ENCODE measurements around the gene ZNF624.
A peak's percentile ranks its signal among the peaks of the same experiment; 100 is the strongest.
"Not testable (repeated sequence)": the region's sequence is repeated elsewhere in the genome, so short reads cannot be mapped to it uniquely, and the experiment has no call there.

The ZNF624 gene

DNA sequence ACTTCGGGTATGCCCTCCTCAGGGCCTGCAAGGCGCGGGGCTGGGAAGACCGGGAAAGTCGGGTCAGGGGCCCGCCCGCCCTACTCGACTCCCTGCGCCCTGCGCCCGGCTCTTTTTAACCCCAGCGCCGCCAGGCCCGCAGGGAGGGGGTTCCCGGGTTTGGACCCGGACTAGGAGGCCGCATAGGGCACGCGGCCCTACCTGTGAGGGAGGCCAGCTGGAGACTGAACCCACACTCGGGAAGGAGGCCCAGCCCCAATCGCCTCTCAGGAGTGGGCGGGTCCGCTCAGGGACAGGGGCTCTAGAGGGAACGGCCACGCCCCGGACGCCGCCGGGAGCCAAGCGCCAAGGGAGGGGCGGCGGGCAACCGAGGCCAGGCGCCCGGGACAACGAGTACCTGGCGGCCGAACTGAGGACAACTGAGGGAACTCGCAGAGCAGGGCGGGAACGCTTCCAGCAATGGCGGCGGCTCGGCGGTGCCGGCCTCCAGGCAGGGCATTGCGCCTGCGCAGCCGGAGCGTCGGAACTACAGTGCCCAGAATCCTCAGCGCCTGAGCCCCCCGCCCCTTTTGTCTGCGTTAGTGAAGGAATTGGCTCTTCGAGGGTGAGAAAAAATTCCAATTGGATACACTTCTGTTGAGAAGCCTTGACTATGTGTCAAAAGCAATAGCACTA lies at the start of gene ZNF624:
Gene ZNF624 (minus strand): TSS at position 484 of the 675 bp plus-strand sequence.
- DNase-seq, result peak; percentile 95

DNA sequence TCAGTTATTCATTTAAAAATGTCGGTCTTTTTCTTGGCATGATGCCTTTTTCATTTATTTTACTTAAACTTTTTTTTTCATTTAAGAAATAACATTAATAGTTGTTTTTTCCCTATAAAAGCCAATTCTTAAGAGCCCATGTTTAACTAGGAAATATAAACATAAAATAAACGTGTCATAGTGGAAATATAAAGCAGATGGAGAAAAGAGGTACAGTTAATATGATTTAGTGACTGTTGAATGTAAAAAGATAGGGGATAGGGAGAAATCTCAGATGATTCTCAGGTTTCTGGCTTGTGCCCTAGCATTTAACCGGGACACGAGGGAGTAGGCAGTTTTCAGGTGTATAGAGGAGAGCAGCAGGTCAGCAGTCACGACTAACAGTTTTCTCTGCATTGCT lies 44.0 kb upstream of the ZNF624 start:
- not testable (repeated sequence) for DNase-seq

DNA sequence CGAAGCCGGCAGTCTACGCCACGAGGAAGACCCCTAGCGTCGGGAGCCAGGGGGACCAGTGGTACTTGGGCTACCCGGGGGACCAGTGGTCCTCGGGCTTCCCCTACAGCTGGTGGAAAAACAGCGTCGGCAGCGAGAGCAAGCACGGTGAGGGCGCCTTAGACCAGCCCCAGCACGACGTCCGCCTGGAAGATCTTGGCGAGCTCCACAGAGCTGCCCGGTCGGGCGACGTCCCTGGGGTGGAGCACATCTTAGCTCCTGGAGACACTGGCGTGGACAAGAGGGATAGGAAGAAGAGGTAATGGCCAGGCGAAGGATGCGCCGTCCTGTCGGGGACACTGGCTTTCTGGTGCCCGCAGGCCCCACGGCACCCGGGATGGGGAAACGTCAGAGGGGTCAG lies 36.8 kb upstream of the ZNF624 start:
- not testable (repeated sequence) for DNase-seq

DNA sequence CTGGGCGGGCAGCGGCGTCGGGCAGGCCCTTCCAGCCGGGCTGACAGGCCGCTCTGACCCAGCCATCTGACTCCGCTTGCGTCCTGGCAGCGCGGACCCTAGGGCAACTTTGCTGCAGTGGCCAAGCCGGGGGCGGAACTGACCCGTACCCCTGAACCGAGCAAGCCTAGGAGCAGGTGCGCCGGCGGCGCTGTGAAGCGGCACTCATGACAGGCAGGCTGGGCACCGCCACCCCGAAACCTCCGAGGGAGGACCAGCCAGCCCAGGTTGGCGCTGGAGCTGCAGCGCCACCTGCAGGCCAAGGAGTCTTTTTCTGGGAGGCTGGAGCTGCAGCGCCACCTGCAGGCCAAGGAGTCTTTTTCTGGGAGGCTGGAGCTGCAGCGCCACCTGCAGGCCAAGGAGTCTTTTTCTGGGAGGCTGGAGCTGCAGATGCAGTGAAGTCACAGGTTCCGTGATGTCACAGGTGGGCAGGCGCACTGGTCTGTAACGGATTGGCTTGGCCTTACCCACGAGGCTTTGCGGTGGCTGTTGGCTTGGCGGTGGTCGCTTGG lies 36.2 kb upstream of the ZNF624 start, which contains the start of gene CCDC144A:
Gene CCDC144A (plus strand): TSS at position 511 of the 551 bp plus-strand sequence. CDS start 160 bp downstream, outside the sequence.
- not testable (repeated sequence) for DNase-seq

DNA sequence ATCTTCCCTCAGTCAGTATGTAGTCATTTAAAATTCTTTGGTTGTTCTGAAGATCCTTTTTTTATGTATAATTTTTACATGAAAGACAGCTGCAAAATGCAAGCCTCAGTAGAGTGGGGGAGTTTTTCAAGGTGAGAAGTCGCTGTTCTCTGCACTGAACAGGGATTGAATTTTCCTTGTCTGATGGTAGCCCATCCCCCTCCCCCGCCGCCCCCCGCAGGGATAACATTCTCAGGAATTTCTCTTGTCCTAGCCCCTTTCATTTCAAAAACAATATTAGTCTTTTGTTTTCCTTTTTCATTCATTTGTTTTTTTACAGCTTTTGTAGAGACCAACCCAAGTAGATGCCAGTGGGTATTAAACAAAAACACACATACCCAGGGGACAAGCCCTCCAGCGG lies 33.5 kb upstream of the ZNF624 start:
- DNase-seq, result not testable (repeated sequence)

DNA sequence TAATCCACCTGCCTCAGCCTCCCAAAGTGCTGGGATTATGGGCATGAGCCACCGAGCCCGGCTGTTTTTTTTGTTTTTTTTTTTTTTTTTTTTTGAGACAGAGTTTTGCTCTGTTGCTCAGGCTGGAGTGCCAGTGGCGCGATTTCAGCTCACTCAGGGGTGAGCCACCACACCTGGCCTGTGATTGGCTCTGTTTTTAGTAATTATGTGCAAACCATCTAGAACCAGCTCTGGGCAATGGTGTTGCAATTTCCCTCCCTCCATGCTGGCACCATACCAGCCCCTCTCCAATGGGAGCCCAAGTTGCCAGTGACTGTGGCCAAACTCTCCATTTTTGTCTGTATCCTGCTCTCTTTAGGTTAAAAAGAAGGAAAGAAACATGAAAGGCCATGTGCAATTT lies 32.4 kb upstream of the ZNF624 start:
- DNase-seq, result not testable (repeated sequence)

DNA sequence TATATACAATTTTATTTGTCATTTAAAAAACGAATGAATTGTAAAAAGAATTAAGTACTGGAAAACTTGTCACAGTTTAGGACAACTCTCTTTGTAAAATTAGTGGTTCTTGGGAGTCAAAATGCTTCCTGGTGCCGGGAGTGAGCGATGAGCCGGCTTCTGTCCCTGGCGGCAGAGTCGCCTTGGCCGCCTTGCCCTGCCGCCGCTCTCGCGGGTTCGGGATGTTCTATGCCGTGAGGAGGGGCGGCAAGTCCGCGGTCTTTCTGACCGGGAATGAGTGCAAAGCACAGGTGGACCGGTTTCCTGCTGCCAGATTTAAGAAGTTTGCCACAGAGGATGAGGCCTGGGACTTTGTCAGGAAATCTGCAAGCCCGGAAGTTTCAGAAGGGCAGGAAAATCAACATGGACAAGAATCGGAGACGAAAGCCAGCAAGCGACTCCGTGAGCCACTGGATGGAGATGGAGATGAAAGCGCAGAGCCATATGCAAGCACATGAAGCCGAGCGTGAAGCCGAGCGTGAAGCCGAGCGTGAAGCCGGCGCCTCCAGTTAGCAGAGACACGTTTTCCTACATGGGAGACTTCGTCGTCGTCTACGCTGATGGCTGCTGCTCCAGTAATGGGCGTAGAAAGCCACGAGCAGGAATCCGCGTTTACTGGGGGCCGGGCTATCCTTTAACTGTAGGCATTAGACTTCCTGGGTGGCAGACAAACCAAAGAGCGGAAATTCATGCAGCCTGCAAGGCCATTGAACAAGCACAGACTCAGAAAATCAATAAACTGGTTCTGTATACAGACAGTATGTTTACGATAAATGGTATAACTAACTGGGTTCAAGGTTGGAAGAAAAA lies 29.9 kb upstream of the ZNF624 start:
- peak; percentile 51 for DNase-seq

DNA sequence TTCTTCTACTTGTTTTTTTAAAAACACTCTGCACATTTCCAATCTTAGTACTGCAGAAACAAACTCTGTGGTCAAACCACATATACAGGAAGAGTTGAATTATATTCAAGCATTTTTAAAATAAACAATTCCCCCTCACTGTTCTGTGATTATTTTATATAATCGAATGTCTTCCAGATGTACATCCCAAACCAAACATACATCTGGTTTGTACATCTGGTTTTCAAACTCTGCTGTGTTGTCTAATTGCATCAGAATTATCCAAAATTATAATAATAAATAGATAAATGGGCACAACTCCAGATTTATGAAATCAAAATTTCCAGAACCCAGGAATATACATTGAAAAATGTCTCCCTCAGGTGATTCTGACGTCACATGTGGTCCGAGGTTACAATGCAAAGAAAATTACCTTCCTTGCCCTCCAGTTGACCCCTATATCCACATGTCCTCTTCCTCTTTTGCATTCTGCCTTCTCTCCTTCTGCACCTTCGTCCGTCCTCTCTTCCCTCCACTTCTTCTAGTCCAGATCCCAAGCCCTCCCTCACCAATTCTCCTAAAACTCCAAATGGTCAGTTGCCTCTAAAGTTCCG lies 23.1 kb upstream of the ZNF624 start:
- no peak for DNase-seq

DNA sequence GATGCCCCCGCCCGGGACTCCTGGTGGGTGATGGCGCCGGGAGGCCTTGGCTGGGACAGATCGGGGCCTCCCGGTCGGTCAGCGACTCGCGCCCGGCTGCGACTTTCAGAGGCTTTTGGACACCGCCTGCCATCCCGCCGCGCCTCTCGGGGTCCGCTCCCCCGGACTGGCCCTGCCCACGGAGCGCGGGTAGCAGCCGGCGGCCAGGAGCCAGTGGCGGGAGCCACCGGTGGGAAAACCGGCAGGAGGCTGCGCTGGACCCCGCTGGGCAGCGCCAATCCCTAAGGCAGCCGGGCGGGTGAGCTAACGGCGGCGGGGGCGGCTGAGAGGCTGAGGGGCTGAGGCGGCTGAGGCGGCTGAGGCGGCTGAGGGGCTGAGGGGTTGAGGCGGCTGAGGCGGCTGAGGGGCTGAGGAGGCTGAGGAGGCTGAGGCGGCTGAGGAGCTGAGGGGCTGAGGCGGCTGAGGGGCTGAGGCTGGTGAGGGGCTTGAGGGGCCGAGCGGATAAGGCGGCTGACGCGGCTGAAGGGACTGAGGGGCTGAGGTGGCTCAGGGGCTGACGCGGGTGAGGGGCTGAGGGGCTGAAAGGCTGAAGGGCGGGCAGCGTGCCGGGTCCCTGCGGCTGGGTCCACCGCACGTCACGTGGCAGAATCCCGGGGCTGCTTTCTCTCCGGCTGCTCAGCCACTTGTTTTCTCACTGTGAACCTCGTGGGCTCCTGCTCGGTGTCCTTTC lies 13.4 kb upstream of the ZNF624 start:
- DNase-seq, result peak; percentile 30

DNA sequence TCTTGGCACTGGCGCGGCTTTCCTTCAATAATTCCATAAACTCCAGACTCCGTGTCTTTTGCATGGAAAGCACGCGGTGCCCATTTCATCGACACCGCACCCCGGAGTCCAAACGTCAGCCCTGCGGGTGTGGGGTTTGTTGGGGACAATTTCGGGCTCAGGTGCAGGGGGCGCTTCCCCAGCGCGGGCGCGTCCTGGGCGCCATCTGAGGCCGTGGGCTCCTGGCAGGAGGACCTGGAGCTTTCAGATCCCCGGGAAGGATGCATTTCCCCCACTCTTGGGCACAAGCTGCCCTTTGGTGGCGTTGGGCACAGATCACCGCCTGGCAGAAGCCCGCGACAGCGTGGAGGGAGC lies 12.9 kb upstream of the ZNF624 start:
- DNase-seq, result not testable (repeated sequence)

DNA sequence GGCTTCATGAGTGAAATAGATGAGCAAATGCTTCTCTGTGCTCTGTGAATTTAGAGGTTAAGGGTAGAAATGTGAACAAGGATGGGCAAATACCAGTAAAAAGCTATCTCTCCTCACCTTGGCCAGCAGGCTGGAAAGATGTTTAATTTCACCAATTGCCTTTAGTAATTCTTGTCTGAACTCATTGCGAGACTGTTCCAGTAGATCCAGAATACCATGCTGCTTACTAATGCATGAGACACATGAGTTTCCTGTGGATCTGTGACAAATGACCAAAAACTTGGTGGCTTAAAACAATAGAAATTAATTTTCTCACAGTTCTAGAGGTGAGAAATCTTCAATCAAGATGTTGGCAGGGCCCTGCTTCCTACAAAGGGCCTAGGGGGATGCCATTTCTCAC lies 9.3 kb upstream of the ZNF624 start:
- no peak for DNase-seq

DNA sequence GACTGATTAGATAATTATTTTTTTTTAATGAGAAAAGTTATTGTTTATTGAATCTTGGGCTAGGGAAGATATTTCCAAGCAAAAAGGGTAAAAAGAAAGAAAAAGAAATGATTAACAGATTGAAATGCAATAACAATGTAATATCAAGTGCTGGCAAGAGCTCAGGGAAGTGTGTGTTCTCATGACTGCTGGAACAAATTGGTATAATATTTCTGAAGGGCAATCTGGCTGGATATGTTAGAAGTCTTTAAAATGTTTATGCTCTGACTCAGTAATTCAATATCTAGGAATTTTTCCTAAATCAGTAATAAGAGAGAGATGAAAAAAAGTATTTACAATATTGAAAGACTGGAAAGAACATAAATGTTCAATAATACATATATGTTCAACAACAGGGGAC lies 7.6 kb upstream of the ZNF624 start:
- no peak for DNase-seq

DNA sequence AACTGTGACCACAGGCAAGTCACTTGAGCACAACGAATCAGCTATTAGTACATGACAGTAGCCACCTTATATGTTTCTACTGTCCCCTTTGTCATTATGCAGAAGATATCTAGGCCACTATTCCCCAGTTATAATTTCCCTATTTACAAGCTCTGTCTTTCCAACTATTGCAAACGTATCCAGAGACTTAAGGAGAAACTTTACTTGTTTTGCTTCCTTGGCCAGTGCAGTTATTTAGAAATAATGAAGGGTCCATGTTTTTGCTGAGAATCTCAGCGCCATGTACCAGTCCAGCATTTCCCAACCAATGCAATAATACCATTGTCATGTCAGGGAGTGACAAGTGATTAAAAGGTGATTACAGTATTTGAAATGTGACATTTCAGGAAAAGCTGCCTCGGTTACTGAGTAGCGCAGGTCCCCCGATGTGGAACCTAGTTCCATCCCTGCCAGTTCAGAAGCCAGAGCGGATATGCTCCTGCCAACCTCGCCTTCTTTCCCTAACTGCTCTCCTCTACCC lies 743 bp downstream of the ZNF624 start:
- DNase-seq, result peak; percentile 5

DNA sequence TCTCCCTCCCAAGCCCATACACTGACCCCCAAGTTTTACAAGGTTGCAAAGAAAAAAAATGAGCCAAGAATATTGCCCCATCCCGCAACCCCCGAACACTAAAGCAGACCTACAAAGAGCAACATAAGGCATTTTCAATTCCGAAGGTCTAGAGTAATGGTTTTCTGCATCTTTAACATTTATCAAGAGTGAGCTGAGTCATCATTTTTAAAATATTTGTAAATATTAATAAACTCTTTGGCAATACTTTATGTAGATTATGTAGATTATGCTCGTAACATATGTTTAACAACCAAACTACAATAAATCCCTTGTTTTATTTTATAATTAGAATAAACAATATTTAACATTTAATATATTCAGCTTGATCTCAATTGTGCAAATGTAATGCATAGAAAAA lies 1.4 kb downstream of the ZNF624 start:
- DNase-seq, result no peak

DNA sequence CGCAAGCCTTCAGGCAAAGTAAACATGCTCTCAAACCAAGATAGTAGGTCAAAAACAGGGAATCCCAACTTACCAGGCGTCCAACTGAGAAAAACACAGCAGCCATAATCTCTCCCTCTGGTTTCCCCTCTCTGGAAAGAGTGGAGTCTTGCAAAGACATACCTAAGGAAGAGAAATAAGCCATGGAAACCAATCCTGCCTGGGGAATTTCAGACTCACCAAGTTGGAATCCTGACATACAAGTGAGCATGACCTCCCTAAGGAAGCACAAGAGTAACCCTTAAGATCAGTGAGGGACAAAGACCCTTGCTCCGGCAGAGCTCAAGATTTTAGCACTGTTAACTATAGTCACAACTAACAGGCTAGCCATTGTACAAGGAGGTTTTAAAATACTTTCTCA lies 4.1 kb downstream of the ZNF624 start:
- no peak for DNase-seq

DNA sequence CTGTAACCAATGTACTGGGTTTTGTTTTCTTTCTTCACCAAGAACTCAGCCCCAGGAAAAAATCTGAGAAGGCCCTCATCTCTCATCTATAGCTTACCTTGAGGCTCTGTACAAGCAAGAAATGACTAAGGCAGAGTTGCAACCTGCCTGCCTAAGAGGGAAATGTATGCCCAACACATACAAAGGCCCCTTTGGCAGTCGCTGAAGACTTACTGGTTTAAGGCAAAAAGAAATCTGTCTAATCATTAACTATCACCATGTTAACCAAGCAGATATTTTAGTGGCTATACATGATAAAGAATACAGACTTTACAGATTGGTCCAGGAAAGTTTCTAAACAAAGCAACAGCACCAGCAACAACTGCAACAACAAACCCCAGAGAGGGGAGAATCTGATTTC lies 14.2 kb downstream of the ZNF624 start:
- DNase-seq, result no peak

DNA sequence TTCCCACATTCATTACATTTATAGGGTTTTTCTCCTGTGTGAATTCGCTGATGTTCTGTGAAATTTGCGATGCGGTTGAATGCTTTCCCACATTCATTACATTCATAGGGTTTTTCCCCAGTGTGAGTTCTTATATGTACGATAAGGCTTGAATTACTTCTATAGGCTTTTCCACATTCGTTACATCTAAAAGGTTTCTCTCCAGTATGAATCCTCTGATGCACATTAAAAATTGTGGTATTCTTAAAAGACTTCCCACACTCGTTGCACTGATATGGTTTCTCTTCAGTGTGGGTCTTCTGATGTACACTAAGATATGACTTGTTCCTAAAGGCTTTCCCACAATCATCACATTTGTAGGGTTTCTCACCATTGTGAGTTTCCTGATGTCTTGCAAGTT lies 30.4 kb downstream of the ZNF624 start:
- no peak for DNase-seq

DNA sequence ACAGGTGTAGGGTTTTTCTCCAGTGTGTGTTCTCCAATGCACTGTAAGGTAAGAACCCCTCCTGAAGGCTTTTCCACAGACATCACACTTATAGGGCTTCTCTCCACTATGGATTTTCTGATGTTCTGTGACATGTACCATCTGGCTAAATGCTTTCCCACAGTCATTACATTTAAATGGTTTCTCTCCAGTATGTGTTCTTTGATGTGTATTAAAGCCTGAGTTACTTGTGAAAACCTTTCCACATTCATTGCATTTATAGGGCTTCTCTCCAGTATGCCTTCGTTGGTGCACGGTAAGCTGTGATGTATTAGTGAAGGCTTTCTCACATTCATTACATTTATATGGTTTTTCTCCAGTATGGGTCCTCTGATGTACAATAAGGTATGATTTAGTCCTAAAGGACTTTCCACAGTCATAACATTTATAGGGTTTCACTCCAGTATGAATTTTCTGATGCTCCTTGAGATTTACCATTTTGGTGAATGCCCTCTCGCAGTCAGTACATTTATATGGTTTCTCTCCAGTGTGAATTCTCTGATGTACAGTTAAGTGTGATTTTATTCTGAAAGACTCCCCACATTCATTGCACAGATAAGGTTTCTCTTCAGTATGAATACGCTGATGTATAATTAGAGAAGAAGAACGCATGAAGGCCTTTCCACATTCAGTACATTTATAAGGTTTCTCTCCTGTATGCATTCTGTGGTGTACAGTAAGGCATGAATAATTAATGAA lies 30.9 kb downstream of the ZNF624 start:
- no peak for DNase-seq

DNA sequence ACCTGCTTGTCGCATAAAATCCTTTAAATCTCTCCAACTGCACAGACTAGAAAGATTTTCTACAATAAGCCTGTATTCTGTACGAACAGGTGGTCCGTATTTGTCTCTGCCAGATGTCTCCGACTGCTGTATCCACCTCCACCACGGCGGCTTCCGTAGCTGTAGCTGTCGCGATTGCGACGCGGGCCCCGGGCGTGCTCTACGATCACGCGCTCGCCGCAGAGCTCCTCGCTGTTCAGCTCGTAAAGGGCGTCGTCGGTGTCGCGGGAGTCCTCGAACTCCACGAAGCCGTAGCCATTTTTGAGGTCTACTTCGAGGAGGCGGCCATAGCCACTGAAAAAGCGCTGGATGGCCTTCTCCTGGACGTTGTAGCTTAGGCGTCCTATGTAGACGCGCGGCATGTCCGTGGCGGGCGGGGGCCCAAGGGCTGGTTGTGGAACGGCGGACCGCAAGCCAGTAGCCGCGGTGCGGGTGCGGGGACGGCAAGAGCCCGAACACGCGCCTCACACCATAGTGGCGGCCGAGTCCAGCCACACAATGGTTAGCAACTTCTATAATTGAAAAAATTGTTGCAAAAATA lies 36.1 kb downstream of the ZNF624 start:
- DNase-seq, result no peak

DNA sequence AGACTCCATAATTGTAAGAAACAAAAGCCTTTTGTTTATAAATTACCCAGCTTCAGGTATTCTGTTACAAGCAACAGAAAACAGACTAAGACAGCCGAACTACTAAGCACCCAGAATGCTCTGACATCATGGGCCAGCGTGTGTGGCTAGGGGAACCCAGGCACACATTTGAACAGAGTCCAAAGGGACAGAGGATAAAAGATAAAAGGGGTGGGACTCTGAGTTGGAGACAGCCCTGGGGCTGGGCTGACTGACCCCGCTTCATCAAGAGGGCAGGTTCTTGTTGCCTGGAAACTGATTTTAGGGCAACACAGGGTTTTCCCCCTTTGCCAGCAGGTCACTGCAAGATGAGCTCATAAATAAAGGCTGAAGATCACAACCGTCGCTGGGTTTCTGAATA lies 54.1 kb downstream of the ZNF624 start:
- no peak for DNase-seq

DNA sequence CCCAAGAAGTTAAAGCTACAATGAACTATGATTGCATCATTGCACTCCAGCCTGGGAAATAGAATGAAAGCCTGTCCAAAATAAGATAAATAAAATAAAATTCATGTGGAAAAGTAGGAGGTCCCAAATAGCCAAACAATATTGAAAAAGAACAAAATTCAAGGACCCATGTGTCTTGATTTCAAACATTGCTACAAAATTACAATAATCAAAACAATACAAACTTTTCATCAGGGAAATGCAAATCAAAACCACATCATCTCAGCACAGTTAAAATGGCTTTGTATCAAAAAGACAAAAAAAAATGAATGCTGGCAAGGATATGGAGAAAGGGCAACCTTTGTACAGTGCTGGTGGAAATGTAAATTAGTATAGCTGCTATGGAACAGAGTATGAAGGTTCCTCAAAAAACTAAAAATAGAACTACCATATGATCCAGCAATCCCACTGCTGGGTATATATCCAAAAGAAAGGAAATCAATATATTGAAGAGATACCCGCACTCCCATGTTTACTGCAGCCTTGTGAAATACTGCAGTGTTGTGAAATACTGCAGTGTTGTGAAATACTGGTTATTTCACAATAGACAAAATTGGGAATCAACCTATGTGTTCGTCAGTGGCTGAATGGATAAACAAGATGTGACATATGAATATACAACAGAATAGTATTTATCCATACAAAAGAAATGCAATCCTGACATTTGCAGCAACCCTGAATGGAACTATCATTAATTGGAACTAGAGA lies 60.1 kb downstream of the ZNF624 start:
- DNase-seq, result no peak
